ENCODE data around the gene NTM.

DNA sequence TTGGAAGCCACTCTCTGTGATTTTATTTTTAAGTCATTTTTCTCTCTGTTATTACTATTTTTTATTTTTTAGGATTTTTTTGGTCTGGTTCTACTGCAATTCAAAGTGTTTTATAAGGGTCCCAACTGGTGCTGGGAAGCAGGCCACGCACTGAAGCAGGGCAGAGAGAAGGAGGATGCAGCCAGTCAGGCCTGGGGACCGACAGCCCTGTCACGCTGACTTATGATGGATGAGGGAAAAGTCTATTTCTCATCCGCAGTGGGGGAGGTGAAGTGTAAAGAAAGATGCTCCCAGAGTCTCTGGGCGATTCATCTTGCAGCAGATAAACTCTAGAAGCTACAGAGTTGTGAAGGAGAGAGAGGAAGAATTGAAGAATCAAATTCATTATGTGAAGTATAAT is 191.6 kb downstream of the NTM start:
- TF ChIP-seq EZH2 (IDR thresholded peaks at IDR 0.05) (no peak), POLR2AphosphoS5 (IDR thresholded peaks at IDR 0.05; ENCODE audit: borderline replicate concordance, low read depth, low read length) (no peak), FOXP2 (optimal IDR thresholded peaks at IDR 0.05; ENCODE audit: control extremely low read depth, extremely low read length, insufficient read depth) (no peak)
